Measurements from ENCODE around the gene FGF4. TPM values are rescaled to one million over a fixed set of nuclear protein-coding genes. Genes with fewer than 3 reads are reported as not detected.

Gene FGF4
- total RNA-seq, 4 donors from 2014 or later = not detected

GRCh38 chr11:69787457-69787856 is 12.3 kb upstream of the FGF4 start:
- H3K36me3 ChIP-seq = no peaks in the 10 kb centered on the region
- no peak for TF ChIP-seq POLR2AphosphoS5 (IDR thresholded peaks at IDR 0.05)
- TF ChIP-seq POLR2A (IDR thresholded peaks at IDR 0.05; ENCODE audit: low read depth) = no peak
- no peak for TF ChIP-seq CTCF (IDR thresholded peaks at IDR 0.05)
- no peak for TF ChIP-seq EP300 (IDR thresholded peaks at IDR 0.05)
- H3K4me3 ChIP-seq = no peak overlapping the region
- DNase-seq (ENCODE audit: extremely low spot score) = no peak
- WGBS = 68% methylated on average over 4 of the region's 4 CpGs
- no peak overlapping the region for H3K27ac ChIP-seq (replicated peaks in 1 of 4)
- intact Hi-C loops (cut with DNase I) = no loop called here
- H3K27me3 ChIP-seq = peaks cover 0 to 16% (median 0%) of the 10 kb centered on the region in 4 donors
- peaks cover 0 to 14% (median 9%) of the 10 kb centered on the region in 4 donors for H3K4me1 ChIP-seq
- H3K9me3 ChIP-seq = no peaks in the 10 kb centered on the region

GRCh38 chr11:69781241-69781640 is 6.1 kb upstream of the FGF4 start:
- no peak for TF ChIP-seq CTCF (IDR thresholded peaks at IDR 0.05)
- H3K27ac ChIP-seq (replicated peaks in 1 of 4) = no peak overlapping the region
- intact Hi-C loops (cut with DNase I) = no loop called here
- no peak overlapping the region for H3K4me3 ChIP-seq
- no peaks in the 10 kb centered on the region for H3K4me1 ChIP-seq
- no peaks in the 10 kb centered on the region for H3K9me3 ChIP-seq
- WGBS = 82% methylated on average over 7 of the region's 8 CpGs
- no peak for DNase-seq (ENCODE audit: extremely low spot score)
- no peaks in the 10 kb centered on the region for H3K36me3 ChIP-seq
- peaks cover 0 to 40% (median under 1%) of the 10 kb centered on the region in 4 donors for H3K27me3 ChIP-seq

GRCh38 chr11:69778373-69778772 is 3.2 kb upstream of the FGF4 start:
- H3K27ac ChIP-seq (replicated peaks in 1 of 4) = no peak overlapping the region
- H3K36me3 ChIP-seq = no peaks in the 10 kb centered on the region
- H3K27me3 ChIP-seq = peaks cover 0 to 68% (median 22%) of the 10 kb centered on the region in 4 donors
- DNase-seq (ENCODE audit: extremely low spot score) = no peak
- 88% methylated on average over 8 of the region's 8 CpGs for WGBS
- H3K4me1 ChIP-seq = peaks cover 0 to 19% (median 5%) of the 10 kb centered on the region in 4 donors
- no peak overlapping the region for H3K4me3 ChIP-seq
- no peaks in the 10 kb centered on the region for H3K9me3 ChIP-seq
- TF ChIP-seq POLR2AphosphoS5 (IDR thresholded peaks at IDR 0.05) (no peak), POLR2A (IDR thresholded peaks at IDR 0.05; ENCODE audit: low read depth) (no peak), EP300 (IDR thresholded peaks at IDR 0.05) (no peak), CTCF (IDR thresholded peaks at IDR 0.05) (no peak)
- intact Hi-C loops (cut with DNase I) = no loop called here

GRCh38 chr11:69774354-69775162 is 583 bp downstream of the FGF4 start:
- H3K27ac ChIP-seq (replicated peaks in 1 of 4) = no peak overlapping the region
- no CpG with 5 or more reads among the region's 107 CpGs for whole genome bisulfite sequencing

More at GRCh38 chr11:69774354-69775162, 583 bp downstream of the FGF4 start:
- H3K9me3 ChIP-seq = peaks cover 0 to under 1% (median 0%) of the 10 kb centered on the region in 4 donors
- peaks cover 0 to 19% (median 5%) of the 10 kb centered on the region in 4 donors for H3K4me1 ChIP-seq
- TF ChIP-seq POLR2AphosphoS5 (IDR thresholded peaks at IDR 0.05) (no peak), EP300 (IDR thresholded peaks at IDR 0.05) (no peak), POLR2A (IDR thresholded peaks at IDR 0.05; ENCODE audit: low read depth) (no peak), CTCF (IDR thresholded peaks at IDR 0.05) (no peak)
- peaks cover 0 to 92% (median 25%) of the 10 kb centered on the region in 4 donors for H3K27me3 ChIP-seq
- intact Hi-C loops (cut with DNase I) = no loop called here
- H3K36me3 ChIP-seq = no peaks in the 10 kb centered on the region
- DNase-seq (ENCODE audit: extremely low spot score) = no peak
- H3K4me3 ChIP-seq = no peak overlapping the region

All from esophagus muscularis mucosa (tissue), 4 donors.